PFSK-1 (cell line): ENCODE data around the gene FGF19.

Experiments used
- FOXP2 ChIP-seq: optimal IDR thresholded peaks from 2 replicates; pipeline ENCODE3; 2011; ENCODE audit warnings: borderline replicate concordance, control low read depth, inconsistent platforms; ENCODE audit not compliant: insufficient read depth; ENCODE audit errors: extremely low read length, extremely low read depth
- POLR2AphosphoS5 ChIP-seq: IDR thresholded peaks from 2 replicates; pipeline ENCODE4 v1.6.1; 2012; ENCODE audit warnings: low read depth, mild to moderate bottlenecking, control low read depth, low read length, moderate library complexity
- REST ChIP-seq, 2 experiments: IDR thresholded peaks; 2 replicates each; pipeline versions ENCODE4 v1.6.1 to v1.8.0; 2011 to 2012; ENCODE audit warnings: low read depth in 2 of 2, low read length in 2 of 2, control low read depth in 1 of 2, inconsistent platforms in 1 of 2, mild to moderate bottlenecking in 1 of 2, moderate library complexity in 1 of 2; ENCODE audit not compliant: insufficient read depth in 1 of 2
- SIN3A ChIP-seq: IDR thresholded peaks from 2 replicates; pipeline ENCODE4 v1.6.1; 2012; ENCODE audit warnings: mild to moderate bottlenecking, low read length, moderate library complexity, borderline replicate concordance; ENCODE audit not compliant: insufficient read depth
- TAF1 ChIP-seq: IDR thresholded peaks from 2 replicates; pipeline ENCODE4 v1.6.1; 2012; ENCODE audit warnings: low read length, control low read depth, borderline replicate concordance; ENCODE audit not compliant: insufficient read depth

The FGF19 gene

DNA sequence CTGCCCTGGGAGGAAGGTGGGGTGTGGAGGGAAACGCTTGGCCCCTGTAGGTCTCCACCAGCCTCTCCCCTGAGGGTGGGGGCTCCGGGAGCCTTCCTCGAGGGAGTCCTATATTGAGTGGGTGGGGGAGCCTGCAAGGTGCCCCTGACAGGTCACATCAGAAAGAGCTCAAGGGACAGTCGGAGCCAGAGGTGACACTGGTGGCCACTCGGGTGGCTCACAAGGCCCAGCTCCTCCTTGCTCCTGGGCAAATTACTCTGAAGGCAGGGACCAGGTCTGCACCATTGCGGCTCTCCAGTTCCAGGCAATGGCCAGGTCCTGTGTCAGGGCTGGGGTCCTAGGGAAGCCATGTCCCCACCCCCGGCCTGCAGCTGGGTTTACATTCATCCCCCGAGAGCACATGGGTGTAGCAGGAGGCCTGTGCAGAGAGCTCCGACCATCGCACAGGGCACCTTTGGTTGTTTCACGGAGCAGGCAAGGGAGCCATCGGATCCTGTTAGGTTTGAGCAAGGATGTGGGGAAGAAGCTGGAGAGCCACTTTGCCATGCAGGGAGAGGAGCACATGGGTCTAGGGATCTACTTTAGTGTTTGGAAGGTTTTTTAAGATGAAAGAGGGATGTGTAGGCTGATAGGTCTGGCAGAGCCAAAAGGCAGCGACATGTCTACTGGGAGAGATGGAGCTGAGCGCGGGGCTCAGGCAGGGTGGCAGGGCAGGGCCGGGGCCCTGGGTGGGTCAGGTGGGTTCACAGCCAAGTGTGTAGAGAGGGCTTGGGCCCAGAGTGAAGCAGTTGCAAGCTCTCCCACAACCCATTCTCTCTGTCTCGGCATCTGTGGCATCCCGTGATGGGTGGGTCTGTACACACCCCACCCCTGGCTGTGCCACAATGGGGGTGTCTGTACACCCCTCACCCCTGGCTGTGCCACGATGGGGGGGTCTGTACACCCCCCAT, 48.1 kb downstream of the FGF19 start:
- no peak for TF ChIP-seq FOXP2
- TF ChIP-seq POLR2AphosphoS5, result no peak
- peak; percentile 72; the same call in 1 of the 2 replicates for TF ChIP-seq SIN3A
- no peak for TF ChIP-seq REST (IDR thresholded peaks at IDR 0.05; ENCODE audit: insufficient read depth in 1 of 2, low read depth in 2 of 2, low read length in 2 of 2)
- TF ChIP-seq TAF1, result no peak

- TF ChIP-seq POLR2AphosphoS5 (peak; percentile 78), SIN3A (0 out of 2 replicates have a peak, but pooled peaks have one; percentile 11), FOXP2 (no peak), REST (IDR thresholded peaks at IDR 0.05; ENCODE audit: insufficient read depth in 1 of 2, low read depth in 2 of 2, low read length in 2 of 2) (no peak), TAF1 (no peak)
These were observed 49.0 kb downstream of the FGF19 start for GRCh38 chr11:69654660-69655478.

- TF ChIP-seq SIN3A (no peak), FOXP2 (no peak), POLR2AphosphoS5 (no peak; the same call in 1 of the 2 replicates), REST (IDR thresholded peaks at IDR 0.05; ENCODE audit: insufficient read depth in 1 of 2, low read depth in 2 of 2, low read length in 2 of 2) (no peak), TAF1 (no peak)
These were observed 49.7 kb downstream of the FGF19 start for GRCh38 chr11:69654001-69654659.

DNA sequence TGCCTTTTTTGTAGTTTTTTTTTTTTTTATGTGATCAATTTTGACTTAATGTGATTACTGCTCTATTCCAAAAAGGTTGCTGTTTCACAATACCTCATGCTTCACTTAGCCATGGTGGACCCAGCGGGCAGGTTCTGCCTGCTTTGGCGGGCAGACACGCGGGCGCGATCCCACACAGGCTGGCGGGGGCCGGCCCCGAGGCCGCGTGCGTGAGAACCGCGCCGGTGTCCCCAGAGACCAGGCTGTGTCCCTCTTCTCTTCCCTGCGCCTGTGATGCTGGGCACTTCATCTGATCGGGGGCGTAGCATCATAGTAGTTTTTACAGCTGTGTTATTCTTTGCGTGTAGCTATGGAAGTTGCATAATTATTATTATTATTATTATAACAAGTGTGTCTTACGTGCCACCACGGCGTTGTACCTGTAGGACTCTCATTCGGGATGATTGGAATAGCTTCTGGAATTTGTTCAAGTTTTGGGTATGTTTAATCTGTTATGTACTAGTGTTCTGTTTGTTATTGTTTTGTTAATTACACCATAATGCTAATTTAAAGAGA, 50.3 kb downstream of the FGF19 start:
- TF ChIP-seq SIN3A, result no peak
- no peak; the same call in 1 of the 2 replicates for TF ChIP-seq POLR2AphosphoS5
- TF ChIP-seq REST (IDR thresholded peaks at IDR 0.05; ENCODE audit: insufficient read depth in 1 of 2, low read depth in 2 of 2, low read length in 2 of 2), result no peak
- TF ChIP-seq TAF1, result no peak
- no peak for TF ChIP-seq FOXP2
